ENCODE results near the gene RABL3.

RABL3 gene

GRCh38 chr3:120652281-120652680 is 90.0 kb downstream of the RABL3 start:
- no peak for TF ChIP-seq CSRNP3 (CRISPR knock-in tag; IDR thresholded peaks at IDR 0.05)
- no peak for TF ChIP-seq ISL1 (CRISPR knock-in tag; IDR thresholded peaks at IDR 0.05)
- no peak for TF ChIP-seq ZFP3 (CRISPR knock-in tag; IDR thresholded peaks at IDR 0.05)
- TF ChIP-seq RARB (CRISPR knock-in tag; IDR thresholded peaks at IDR 0.05) = no peak
- TF ChIP-seq ZNF8 (CRISPR knock-in tag; IDR thresholded peaks at IDR 0.05) = no peak
- 0 out of 2 replicates have a peak, but pooled peaks have one; percentile 16 for TF ChIP-seq TCF4 (CRISPR knock-in tag; IDR thresholded peaks at IDR 0.05; ENCODE audit: borderline replicate concordance)
- peak; percentile 51; the same call in 1 of the 3 replicates for ATAC-seq

GRCh38 chr3:120650311-120650710 is 92.0 kb downstream of the RABL3 start:
- no peak for TF ChIP-seq CSRNP3 (CRISPR knock-in tag; IDR thresholded peaks at IDR 0.05)
- no peak for TF ChIP-seq ESRRG (CRISPR knock-in tag; IDR thresholded peaks at IDR 0.05)
- TF ChIP-seq CSDC2 (CRISPR knock-in tag; IDR thresholded peaks at IDR 0.05) = no peak
- no peak for TF ChIP-seq RARB (CRISPR knock-in tag; IDR thresholded peaks at IDR 0.05)
- no peak for TF ChIP-seq ZC3H10 (CRISPR knock-in tag; IDR thresholded peaks at IDR 0.05)
- no peak for TF ChIP-seq ZNF8 (CRISPR knock-in tag; IDR thresholded peaks at IDR 0.05)
- no peak for TF ChIP-seq ISL1 (CRISPR knock-in tag; IDR thresholded peaks at IDR 0.05)
- no peak for TF ChIP-seq SNAI2 (CRISPR knock-in tag; IDR thresholded peaks at IDR 0.05)
- no peak for TF ChIP-seq PATZ1 (CRISPR knock-in tag; IDR thresholded peaks at IDR 0.05; ENCODE audit: borderline replicate concordance)
- TF ChIP-seq OSR1 (CRISPR knock-in tag; IDR thresholded peaks at IDR 0.05) = no peak
- TF ChIP-seq ZFP3 (CRISPR knock-in tag; IDR thresholded peaks at IDR 0.05) = no peak
- TF ChIP-seq TOX (CRISPR knock-in tag; IDR thresholded peaks at IDR 0.05; ENCODE audit: borderline replicate concordance) = no peak
- TF ChIP-seq GLIS3 (CRISPR knock-in tag; IDR thresholded peaks at IDR 0.05) = no peak
- TF ChIP-seq ZNF565 (CRISPR knock-in tag; conservative IDR thresholded peaks at IDR 0.05; ENCODE audit: low read depth) = no peak
- no peak for TF ChIP-seq TSHZ2 (CRISPR knock-in tag; IDR thresholded peaks at IDR 0.05)
- TF ChIP-seq ZFP30 (CRISPR knock-in tag; IDR thresholded peaks at IDR 0.05) = no peak
- no peak for TF ChIP-seq TCF4 (CRISPR knock-in tag; IDR thresholded peaks at IDR 0.05; ENCODE audit: borderline replicate concordance)
- TF ChIP-seq ARNTL (CRISPR knock-in tag; IDR thresholded peaks at IDR 0.05; ENCODE audit: borderline replicate concordance, low read depth) = no peak
- no peak for TF ChIP-seq CREB5 (CRISPR knock-in tag; IDR thresholded peaks at IDR 0.05; ENCODE audit: low read depth)
- no peak for TF ChIP-seq PPARA (CRISPR knock-in tag; IDR thresholded peaks at IDR 0.05; ENCODE audit: borderline replicate concordance)
- no peak for ATAC-seq

GRCh38 chr3:120649830-120650233 is 92.5 kb downstream of the RABL3 start:
- TF ChIP-seq ZNF8 (CRISPR knock-in tag; IDR thresholded peaks at IDR 0.05) (no peak), ARNTL (CRISPR knock-in tag; IDR thresholded peaks at IDR 0.05; ENCODE audit: borderline replicate concordance, low read depth) (no peak), PATZ1 (CRISPR knock-in tag; IDR thresholded peaks at IDR 0.05; ENCODE audit: borderline replicate concordance) (no peak), ZFP3 (CRISPR knock-in tag; IDR thresholded peaks at IDR 0.05) (no peak), POU6F1 (CRISPR knock-in tag; IDR thresholded peaks at IDR 0.05; ENCODE audit: borderline replicate concordance, low read depth) (no peak), ISL1 (CRISPR knock-in tag; IDR thresholded peaks at IDR 0.05) (no peak), CSDC2 (CRISPR knock-in tag; IDR thresholded peaks at IDR 0.05) (no peak), CSRNP3 (CRISPR knock-in tag; IDR thresholded peaks at IDR 0.05) (no peak)
- ATAC-seq = no peak

Measured in SK-N-SH treated with all-trans-retinoic acid at 6 μM for 48 hours (cell line).